H54 (cell line): ENCODE measurements around the gene GJD2.

Experiments used
- DNase-seq: peaks from one replicate; pipeline ENCODE4 v3.0.0; 2011; ENCODE audit warnings: low spot score, mixed read lengths; ENCODE audit not compliant: insufficient read length
- FAIRE-seq: peaks from 3 replicates; lab custom pipeline; 2011; peaks lifted over from hg19 to GRCh38; lab: Jason Lieb, UNC
- POLR2A ChIP-seq: IDR thresholded peaks from 2 replicates; pipeline ENCODE4 v1.6.1; 2011; ENCODE audit warnings: low read depth, mild to moderate bottlenecking, low read length

GJD2 gene

GRCh38 chr15:34725556-34725955 is 29.2 kb downstream of the GJD2 start:
- FAIRE-seq (no peak), DNase-seq (no peak)
- TF ChIP-seq POLR2A, result no peak

GRCh38 chr15:34724481-34724880 is 30.3 kb downstream of the GJD2 start:
- no peak for TF ChIP-seq POLR2A
- DNase-seq (no peak), FAIRE-seq (no peak)

- FAIRE-seq, result peak; percentile 93
- TF ChIP-seq POLR2A, result no peak
- DNase-seq, result peak; percentile 38
Measured at GRCh38 chr15:34722439-34722836, 32.4 kb downstream of the GJD2 start.

DNA sequence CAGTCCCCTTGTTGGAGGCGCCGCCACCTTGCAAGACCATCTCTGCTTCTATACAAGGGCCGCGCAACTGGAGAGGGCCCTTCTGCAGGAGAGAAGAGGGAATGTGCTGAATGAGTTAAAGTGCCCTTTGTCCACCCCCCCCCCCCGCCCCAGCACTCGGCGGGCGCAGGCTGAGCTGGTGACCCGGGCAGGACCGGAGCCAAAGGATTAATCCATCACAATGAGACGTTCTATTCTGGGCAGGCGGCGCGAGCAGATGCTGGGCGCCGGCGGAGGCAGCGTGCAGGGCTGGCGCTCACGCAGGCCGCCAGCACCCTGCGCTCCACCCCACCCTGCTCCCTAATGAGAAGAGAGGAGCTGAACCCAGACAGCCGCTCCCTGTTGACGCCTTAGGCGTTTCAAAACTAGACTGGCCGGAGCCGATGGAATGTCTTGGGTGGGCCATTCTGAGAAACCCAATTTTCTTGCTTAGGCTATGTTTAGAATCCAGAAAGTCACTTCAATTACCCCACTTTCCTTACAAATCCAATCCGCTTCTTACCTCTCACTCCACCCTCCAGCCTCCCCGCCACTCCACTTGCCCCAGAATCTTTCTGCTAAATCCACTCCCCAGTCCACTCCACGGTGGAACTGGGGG is 32.9 kb downstream of the GJD2 start:
- DNase-seq, result peak; percentile 81
- no peak for TF ChIP-seq POLR2A
- peak; percentile 50 for FAIRE-seq

DNA sequence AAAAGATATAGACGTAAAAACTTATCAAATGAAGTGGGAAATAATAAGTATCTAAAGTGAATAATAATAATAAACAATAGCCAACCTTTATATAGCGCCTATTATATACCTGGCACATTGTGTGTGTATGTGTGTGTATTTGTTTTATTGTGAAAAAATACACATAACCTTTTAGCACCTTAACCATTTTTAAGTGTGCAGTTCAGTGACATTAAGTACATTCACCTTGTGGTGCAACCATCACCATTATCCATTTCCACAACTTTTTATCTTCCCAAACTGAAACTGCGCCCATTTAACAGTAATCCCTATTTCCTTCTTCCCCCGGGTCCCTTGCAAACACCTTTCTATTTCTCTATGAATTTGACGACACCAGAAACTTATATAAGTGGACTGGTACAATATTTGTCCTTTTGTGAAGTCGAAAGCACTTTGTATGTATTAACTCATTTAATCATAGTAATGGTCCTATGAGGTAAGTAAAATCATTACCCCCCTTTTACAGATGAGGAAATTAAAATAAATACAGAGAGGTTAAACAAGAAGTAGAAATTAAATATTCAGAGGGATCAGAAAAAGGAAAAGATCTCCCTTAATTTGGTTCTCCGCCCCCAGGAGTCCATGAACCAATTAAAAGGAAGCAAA is 33.5 kb downstream of the GJD2 start:
- TF ChIP-seq POLR2A, result no peak
- DNase-seq (no peak), FAIRE-seq (no peak)

GRCh38 chr15:34719695-34720094 is 35.1 kb downstream of the GJD2 start:
- no peak for FAIRE-seq
- no peak for DNase-seq
- no peak for TF ChIP-seq POLR2A

GRCh38 chr15:34718681-34719665 is 35.8 kb downstream of the GJD2 start:
- DNase-seq, result no peak
- FAIRE-seq, result no peak
- no peak for TF ChIP-seq POLR2A

DNA sequence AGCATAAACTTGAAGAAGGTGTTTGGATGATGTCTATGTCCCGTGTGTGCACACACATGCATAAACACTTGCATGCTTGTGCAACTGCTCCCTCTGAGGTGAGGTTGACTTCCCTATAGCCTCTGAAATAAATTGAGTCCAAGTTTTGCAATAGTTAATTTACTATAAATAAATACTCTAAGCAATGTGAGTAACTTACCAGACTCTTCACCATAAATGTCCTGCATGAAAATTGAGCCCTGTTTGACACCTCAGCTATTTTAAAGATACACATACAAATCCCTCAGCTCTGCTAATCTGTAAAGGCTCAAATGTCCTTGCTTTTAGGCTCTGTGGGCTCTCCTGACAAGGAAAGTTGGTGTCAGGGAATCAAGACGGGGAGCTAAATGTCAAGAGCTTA is 37.1 kb downstream of the GJD2 start:
- TF ChIP-seq POLR2A, result no peak
- DNase-seq (no peak), FAIRE-seq (no peak)

GRCh38 chr15:34716111-34716510 is 38.7 kb downstream of the GJD2 start:
- TF ChIP-seq POLR2A, result no peak
- no peak for FAIRE-seq
- DNase-seq, result no peak

GRCh38 chr15:34714476-34715121 is 40.2 kb downstream of the GJD2 start:
- TF ChIP-seq POLR2A, result no peak
- DNase-seq (no peak), FAIRE-seq (no peak)

GRCh38 chr15:34713635-34714034 is 41.2 kb downstream of the GJD2 start:
- no peak for FAIRE-seq
- TF ChIP-seq POLR2A, result no peak
- DNase-seq, result no peak

- FAIRE-seq (no peak), DNase-seq (no peak)
Measured at GRCh38 chr15:34709866-34710265, 44.9 kb downstream of the GJD2 start.

DNA sequence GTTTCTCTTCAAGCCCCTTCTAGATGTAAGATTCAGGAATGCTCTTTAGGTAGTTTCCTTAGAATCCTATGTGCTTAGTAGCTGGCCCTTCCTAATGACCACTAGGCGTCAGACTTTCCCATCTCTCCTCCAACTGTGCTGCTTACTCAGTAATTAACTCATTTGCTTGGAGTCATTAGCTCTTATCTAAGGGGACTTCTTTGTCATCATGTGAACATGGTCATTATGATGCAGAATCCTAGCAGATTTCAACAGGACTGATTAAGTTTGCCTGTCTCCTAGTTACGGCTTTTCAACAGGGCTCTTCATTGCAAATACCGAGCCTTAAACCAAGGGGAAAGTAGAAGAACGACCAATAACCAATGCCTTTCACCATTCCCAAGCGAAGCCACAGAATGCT is 46.4 kb downstream of the GJD2 start:
- DNase-seq (no peak), FAIRE-seq (peak; percentile 48)
- TF ChIP-seq POLR2A, result no peak

More at GRCh38 chr15:34709866-34710265, 44.9 kb downstream of the GJD2 start:
- no peak for TF ChIP-seq POLR2A
